Endometrial microvascular endothelial cells (primary cell): Measurements from ENCODE around the gene ARL4C. TPM values are rescaled to one million over a fixed set of nuclear protein-coding genes. Genes with fewer than 3 reads are reported as not detected.

Experiments used
- in situ Hi-C: cut with HindIII; loops from 2 replicates; pipeline ENCODE4 v1.10.0; 2017; ENCODE audit warnings: low sequenced_read_pairs, low pct_unique_long_range_greater_than_20kb; ENCODE audit errors: inconsistent ontology term
- total RNA-seq: library from RNA; depleted of rRNA; stranded (reverse); fragments of >200 nt; gene quantifications from one replicate; pipeline ENCODE4 v1.2.3, GENCODE V29; 2015; ENCODE audit errors: inconsistent ontology term

ARL4C gene
- total RNA-seq, 1 donor from 2014 or later = 0.37 TPM

DNA sequence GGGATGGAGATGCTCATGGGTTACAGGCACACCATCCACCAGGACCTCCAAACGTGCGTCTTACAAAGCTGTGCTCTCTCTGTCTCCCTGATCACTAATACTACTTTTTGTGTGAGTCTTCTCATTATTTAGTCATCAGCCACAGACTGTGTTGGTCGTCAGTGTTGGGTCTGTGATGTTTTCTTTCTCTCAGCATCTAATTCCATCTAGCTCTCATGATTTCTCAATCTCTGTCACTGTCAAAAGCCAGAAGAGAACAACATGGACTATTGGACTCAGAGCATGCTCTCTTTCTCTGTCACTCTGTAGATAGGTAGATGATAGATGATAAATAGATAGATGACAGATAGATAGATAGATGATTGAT lies 6.0 kb upstream of the ARL4C start:
- in situ Hi-C loops = loop anchor here (10.0 kb wide), 1 partner anchor 348 kb away; no protein-coding TSS in a partner anchor

DNA sequence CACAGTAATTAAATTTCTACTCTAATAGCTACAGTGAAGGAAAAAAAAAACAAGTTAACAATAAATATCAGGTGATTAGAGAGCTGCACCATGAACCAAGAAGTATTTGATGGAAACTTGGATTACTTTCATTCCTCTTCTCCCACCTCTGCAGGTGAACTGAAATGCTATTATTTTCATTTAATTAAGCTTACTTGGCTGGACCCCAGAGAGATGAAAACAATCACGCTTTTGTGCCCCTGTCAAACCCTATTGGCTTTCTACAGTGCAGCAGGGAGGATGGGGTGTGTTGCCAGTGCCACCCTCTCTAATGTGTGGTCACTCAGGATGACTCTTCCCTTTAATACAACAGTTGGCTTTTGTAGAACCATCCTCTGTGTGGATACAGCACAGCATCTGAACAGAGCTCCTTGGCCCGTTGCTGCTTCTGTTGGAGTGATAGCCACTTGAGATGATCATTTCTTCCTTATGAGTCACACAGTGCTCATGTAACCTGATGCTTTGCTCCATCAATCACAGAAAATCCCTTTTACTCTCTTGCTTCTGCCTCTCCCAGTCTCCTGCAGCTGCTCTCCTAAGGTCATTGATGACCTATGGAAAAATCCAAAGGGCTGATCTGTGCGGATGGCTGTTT lies 5.5 kb upstream of the ARL4C start:
- in situ Hi-C loops = loop anchor here (10.0 kb wide), 1 partner anchor 348 kb away; no protein-coding TSS in a partner anchor

DNA sequence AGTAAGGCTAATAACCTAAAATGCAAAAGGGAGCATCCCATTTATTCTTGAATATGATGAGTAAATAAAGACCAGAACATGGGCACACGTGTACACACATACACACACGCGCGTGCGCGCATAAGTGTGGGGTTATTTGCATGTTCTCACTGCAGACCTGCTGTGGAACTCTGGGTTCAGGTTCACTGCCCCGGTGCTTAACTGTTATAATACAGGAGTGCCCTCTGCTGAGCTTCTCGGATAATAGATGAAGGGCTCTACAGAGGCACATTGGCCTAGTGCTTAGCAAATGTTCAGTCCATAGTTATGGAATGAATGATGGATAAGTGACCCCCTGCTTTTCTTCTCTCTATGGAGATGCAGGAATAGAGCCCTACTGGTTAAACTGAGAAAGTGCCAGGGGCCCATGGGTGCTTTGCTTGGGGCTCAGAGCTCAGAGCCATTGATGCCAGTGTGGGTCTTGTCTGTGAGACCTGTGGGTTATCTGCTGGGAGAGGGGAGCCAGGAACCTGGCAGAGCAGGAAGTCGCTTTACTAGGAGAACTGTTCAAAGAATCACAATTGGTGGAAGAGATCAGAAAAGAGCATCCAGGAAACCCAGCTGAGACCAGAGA lies 3.6 kb upstream of the ARL4C start:
- in situ Hi-C loops = loop anchor here (10.0 kb wide), 1 partner anchor 346 kb away; no protein-coding TSS in a partner anchor

DNA sequence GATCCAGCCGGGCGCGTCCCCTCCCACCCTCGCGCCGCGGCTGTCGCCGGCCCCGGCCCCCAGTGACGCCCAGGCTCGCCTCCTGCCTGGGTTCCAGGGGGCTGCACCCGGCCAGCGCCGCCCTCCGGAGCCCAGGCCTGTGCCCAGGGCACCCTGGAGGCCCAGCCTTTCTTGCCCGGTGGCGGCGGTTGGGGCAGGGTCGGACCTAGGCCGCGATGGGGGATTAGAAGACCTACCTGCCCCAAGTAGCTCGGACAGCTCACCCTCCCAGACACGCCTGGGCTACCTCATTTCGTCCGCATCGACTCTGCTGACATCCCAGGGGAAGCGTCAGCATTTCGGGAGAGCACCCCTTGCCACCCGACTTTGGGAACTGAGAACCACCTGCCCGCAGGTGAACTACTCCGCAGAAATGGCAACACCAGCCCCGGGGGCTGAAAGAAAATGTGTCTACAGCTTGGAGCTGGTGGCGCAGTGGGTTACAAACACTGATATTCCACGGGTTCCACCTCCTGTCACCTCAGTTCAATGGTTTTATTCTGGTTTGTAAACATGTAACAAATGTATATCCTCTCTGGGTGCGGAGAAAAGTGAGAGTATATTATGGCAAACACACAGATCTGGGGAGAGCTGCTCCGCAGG lies 834 bp upstream of the ARL4C start:
- in situ Hi-C loops = no loop called here

DNA sequence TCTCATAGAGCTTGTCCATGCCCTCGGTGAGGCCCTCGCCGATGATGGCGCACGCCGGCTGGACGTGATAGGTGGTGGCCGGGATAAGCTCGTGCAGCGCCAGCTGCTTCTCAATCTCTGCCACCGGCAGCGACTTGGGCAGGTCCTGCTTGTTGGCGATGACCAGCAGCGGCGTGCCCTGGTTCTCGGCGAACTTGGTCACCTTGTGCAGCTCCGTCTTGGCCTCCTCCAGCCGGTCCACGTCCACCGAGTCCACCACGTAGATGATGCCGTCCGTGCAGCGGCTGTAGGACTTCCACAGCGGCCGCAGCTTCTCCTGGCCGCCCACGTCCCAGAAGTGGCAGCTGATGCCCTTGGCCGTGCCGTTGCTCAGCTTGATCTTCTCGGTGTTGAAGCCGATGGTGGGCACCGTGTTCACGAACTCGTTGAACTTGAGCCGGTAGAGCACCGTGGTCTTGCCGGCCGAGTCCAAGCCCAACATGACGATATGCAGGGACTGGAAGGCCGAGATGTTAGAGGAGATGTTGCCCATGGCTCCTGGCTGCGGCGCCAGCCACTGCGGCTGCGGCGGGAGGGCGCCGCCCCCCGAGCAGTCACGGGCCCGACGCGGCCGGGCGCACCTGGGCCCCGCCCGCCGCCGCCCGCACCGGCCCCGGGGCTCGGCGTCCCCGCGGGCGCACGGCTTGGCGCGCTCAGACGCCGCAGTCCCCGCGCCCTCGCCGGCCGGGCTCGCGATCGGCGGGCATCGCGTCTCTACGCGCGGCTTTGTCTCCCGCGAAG lies 636 bp downstream of the ARL4C start:
- in situ Hi-C loops = no loop called here

DNA sequence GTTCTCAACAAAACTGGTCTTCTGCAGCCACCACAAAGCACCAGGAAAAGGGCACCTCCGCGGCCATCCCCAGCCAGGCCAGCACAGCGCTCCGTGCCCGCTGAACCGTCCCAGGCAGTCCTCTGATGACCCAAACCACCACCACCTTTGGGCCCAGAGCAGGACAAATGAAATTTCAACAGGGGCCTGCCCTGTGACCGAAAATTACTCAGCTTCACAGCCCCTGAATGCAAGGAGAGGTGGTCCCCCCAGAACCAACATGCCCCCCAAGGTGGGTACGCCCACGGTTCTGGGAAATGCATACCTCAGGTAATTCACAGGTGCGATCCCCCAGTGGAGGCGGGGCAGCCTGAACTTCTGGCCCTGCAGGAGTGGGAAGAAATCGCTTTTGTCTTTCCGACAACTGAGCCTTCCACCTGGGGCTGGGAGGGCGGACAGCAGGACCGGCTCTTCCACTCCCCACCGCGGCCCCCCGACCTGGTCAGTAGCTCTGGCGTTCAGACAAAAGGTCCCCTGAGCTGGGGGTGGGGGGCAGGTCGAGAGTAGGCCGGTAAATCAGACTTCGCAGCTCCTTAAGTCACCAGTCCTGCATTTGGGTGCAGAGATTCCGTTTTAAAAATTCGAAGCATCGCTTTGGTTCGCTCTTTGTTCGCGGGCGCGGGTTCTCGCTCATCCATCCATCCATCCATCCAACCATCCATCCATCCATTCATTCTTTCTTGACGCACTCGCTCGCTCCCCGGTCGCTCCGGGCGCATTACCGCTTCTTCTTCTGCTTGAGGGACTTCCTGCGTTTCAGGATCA lies 1.4 kb downstream of the ARL4C start:
- in situ Hi-C loops = no loop called here

DNA sequence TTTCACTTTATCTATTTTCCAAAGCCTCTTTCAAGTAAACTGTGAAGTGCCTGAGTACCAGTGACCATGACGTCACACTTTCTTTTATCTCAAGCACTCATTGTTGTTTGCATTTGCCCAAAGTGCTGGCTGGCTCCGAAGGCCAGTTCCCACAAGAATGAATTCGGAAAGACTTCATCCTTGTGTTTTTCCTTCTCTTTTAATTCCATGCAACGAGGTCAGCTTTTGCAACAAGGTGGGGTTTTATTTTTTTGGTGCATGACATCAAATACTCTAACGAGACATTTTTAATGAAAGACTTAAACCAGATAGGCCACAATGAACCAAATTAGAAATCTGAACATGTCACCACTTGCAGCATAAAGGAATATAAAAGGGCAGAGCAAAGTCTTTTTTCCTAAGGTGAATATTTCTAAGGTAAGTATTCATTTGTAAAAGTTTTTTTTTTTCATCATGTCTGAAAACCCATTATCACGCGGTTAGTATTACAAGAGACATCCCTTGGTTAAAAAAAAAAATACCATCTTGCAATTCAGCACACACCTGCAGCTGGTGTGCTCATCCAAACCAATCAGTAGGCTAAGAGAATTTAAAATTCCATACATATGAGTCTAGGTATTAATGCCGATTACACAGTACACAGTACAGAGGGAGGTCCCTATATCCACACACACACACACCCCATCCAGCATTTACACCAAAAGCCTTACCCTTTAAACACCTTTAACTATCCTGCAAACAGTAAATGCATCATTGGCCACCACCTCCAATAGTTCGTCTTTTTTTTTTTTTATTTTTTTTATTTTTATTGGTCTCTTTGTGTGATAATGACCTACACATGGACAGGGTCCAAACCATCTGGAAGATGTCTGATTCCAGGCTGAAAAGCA lies 2.3 kb downstream of the ARL4C start:
- in situ Hi-C loops = no loop called here

DNA sequence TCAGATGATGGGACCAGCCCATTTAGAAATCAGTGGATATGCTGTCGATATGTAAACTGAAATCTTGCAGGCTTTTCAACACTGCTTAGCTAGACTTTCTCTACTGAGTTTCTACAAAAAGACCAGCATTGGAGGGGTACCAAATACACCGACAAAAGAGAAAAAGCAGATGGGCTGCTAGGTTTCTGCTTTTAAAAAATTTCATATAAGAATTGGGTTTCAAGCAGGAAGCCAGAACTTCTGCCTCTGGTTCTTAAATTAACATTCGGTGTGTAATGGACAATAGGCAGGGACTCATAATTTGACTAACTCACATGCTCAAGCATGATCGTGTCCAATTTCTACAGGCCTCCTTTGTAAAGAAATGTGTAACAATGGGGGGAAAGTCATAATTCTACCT lies 3.1 kb downstream of the ARL4C start:
- in situ Hi-C loops = no loop called here

DNA sequence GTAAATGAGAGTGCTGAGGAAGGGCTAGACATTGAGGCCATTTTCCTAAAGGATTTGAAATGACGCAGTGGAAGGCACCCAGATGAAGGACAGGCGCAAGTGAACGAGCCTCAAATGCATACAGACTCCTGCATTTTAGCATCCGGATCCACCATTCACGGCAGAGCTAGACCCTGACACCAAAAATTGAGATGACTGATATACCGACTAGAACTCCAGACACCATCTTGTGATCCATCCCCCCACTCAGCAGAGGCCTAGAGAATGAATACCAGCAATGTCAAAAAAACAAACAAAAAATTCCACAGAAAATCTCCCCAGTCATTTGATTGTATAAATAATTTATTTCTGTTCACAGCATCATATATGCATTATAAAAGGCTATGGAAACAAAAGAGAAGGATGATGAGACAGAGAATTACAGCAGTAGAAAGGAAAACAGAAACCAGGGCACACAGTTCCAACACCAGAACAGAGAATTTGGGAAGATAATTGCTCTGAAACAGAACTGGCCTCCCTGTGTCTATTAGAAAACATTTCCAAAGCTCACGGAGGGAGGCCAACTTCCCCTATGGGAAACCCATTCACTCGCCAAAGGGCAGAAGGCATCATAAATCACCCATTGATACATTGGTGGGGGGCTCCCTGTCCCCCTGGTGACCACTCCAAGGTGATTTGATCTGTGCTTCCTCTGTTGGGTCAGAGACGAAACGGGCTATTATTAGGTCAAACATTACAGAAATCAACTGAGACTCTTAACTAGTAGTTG lies 4.0 kb downstream of the ARL4C start:
- in situ Hi-C loops = no loop called here

DNA sequence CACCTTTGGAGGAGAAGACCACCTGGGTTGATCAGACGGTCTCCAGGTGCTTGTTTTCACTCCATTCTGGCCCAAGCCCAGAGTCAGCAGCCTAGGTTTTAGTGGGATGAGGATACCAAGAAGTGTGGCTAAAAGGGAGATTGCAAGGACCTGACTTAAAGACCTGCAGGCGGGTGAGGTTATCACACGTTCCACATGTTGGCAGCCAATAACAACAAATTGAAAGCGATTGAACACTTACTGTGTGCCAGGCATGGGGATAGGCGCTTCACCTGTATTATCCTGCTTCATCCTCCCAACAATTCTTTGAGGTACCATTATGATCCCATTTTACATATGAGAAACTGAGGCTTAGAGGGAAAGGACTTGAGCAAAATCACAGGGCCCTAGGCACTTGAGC lies 5.0 kb downstream of the ARL4C start:
- in situ Hi-C loops = no loop called here

DNA sequence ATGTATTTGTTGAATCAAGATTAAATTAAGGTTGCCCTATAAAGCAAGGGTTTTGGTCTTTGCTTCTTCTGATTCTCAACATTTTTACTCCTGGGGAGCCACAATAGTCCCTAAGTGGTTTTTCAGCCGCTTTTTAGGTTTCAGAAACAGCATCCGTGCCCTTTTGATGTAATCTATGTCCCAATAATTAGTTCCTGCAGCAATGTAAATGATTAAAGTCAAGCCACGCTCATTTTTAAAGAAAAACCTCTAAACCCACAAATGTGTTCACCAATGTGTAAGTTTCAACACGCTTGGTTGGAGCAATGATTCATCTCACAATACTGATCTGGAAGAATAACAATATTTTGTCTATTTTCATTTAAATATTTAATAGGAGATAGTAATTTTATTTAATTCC lies 5.6 kb downstream of the ARL4C start:
- in situ Hi-C loops = no loop called here

DNA sequence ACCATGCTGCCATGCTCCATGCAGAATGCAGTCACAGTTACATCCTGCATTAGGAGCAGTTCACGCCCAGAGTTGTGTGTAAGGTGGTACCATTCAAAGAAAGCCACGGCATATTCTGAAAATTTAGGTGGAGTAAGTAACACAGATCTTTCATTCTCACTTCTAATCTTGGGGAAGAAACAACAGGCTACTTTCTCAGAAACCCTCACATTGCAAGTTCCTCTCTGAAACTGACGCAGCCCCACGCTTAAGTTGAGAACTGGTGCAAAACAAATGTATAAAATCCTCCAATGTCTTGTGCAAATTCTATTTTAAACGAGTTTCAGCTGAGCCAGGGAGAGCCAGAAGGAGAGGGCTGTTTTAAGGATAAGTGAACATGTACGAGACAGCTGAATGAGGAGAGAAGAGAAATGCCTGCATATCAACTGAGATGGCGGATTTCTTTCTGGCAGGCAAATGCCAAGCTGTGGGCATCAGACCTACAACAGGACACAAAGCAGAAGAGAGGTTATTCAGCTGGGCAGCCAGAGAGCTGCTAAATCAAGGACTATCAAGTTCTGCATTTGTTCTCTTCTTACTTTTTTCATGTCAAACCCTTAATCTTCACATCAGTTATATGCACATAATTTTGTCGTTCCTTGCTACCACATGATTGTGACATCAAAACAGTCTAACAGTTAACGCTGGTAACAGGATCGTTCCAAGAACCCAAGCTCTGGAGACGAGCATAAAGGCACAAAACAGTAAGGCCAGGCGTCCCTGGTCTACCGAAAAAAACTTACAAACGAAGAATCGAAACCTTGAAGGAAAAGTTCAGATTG lies 6.4 kb downstream of the ARL4C start:
- in situ Hi-C loops = no loop called here

DNA sequence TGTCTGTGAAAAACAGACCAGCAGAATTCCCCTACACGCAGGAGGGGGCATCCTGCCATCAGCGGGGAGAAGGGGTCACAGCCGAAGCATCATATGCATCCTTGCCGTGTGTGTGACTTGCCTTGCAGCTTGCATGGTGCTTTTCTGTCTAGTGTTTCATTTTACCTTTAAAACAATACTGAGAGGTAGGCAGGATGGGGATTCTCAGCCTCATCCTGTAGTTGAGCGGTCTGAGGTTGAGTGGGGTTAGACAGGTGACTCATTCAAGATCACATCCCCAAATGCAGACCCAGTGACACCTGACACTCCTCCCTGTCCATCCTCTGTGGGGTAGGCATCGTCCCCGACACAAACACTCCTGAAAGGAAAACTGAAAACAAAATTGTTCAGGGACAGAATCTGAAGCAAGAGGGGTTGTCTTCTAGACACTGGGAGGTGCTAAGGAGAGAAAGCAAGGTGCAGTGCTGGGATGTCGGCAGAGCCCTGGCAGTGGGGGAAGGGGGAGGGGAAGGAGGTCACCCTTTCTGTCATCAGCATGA lies 7.9 kb downstream of the ARL4C start:
- in situ Hi-C loops = no loop called here

DNA sequence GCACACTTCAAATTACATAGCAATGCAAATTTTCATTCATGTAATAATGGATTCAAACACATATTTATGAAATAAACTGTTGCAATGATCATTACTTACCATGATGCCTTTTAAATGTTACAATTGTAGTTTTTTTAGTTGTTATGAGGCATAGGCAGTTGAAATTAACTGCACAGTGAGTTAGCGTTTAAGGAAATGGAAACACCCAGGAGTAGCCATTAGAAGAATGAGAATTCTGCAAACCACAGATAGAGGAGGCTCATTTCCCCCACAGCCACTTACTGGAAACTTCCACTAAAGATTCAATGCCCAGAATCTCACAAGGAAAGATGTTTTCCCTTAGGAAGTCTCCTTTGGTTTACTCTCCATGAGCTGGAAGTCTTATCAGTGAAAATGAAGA lies 8.4 kb downstream of the ARL4C start:
- in situ Hi-C loops = no loop called here

DNA sequence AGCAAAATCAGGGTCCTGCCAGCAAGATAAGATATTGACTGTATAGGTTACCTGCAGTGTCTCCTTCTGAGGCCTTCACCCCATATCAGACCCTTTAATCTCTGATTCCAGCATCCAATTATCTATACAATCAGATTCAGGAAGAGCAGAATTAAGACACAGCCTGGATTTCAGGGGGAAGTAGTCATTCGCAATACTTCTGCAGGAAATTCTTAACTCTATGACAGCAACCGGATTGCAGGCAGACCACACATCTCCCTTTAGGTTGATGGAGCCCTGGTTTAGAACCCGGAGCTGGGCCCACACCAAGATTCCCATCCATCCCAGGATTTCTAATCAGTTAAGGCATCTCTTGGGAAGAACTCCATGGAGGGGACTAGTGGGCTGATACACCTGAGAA lies 9.5 kb downstream of the ARL4C start:
- in situ Hi-C loops = no loop called here

DNA sequence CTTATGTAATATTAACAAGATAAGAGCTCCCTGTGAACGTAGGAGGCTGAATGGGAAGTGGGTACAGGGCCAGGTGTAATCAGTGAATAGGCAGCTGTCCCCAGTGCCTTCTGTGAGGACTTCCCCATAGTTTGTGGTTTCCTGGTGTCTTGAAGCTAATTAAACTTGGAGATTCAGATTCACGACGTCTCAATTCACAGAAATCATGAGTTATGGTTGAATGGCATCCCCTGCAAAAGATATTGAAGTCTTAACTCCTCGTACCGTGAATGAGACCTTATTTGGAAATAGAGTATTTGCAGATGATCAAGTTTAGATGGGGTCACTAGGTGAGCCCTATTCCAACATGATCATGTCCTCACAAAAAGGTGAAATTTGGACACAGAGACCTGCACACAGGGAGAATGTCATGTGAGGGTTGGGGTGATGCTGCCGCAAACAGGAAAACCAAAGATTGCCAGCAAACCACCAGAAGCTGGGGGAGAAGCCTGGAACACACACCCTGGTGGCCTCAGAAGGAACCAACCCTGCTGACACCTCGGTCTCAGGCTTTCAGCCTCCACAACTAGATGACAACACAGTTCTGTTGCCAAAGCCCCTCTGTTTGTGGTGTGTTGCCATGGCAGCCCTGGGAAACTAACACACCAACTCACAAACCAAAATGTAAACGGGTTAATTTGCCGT lies 13.2 kb downstream of the ARL4C start:
- in situ Hi-C loops = no loop called here
